ENCODE results near the gene DBF4. TPM values are rescaled to one million over a fixed set of nuclear protein-coding genes. Genes with fewer than 3 reads are reported as not detected.

DBF4 gene
- total and polyA plus RNA-seq, 10 of the 15 experiments (the other 5 are each of a cell fraction or from before 2014, with no cell fraction given), result 29.3 to 89.8 (median 62.4) TPM

GRCh38 chr7:87933953-87934698, 57.8 kb downstream of the DBF4 start, which contains the start of gene ADAM22:
Gene ADAM22, plus strand, starts transcription at chr7:87934251. Its CDS starts 215 bp downstream, at chr7:87934466.
- DNase-seq (ENCODE audit: low read depth, low spot score) (peak; percentile 83), FAIRE-seq (peak; percentile 93), ATAC-seq (peak; percentile 94)
- Histone ChIP-seq H3K27me3 (replicated peaks in 1 of 2; ENCODE audit: control insufficient read depth in 2 of 2, insufficient read depth in 2 of 2, low read length in 1 of 2) (no peaks in the 10 kb centered on the region), H3K9ac (ENCODE audit: control insufficient read depth, insufficient read depth, low read length) (peak within 1 kb of the TSS; percentile 74), H3K36me3 (ENCODE audit: control insufficient read depth in 2 of 2, insufficient read depth in 2 of 2, low read length in 1 of 2) (peaks cover 0 to 3% of the 10 kb centered on the region in 2 experiments; a peak in 1 of 4 replicates), H2AFZ (ENCODE audit: control insufficient read depth, low read depth, low read length) (peak within 1 kb of the TSS; percentile 98), H3K79me2 (ENCODE audit: control insufficient read depth, insufficient read depth, low read length) (peaks cover 20% of the 10 kb centered on the region), H3K4me3 (peak within 1 kb of the TSS; percentile 71), H3K27ac (ENCODE audit: control insufficient read depth, insufficient read depth) (peak within 1 kb of the TSS; percentile 60), H3K4me2 (ENCODE audit: control insufficient read depth, insufficient read depth) (peak within 1 kb of the TSS; percentile 84), H3K9me3 (replicated peaks; ENCODE audit: control insufficient read depth, insufficient read depth, low read length) (no peaks in the 10 kb centered on the region), H3K4me1 (ENCODE audit: control insufficient read depth, insufficient read depth, low read length) (no peaks in the 10 kb centered on the region; the same call in 1 of the 2 replicates), H4K20me1 (ENCODE audit: control insufficient read depth, insufficient read depth) (no peaks in the 10 kb centered on the region)
- CTCF ChIA-PET, result interaction anchor here (0.6 to 3.3 kb wide), 13 partner anchors 7 to 268 kb away, joined by 3 to 23 read pairs (median 6); no protein-coding TSS in a partner anchor
- in situ Hi-C loops (cut with MboI) (no loop called here), intact Hi-C loops (cut with micrococcal nuclease; ENCODE audit: unreplicated experiment) (no loop called here)
- BruUV-seq (replicated peaks), result no TSS peak
- SMC1A ChIA-PET (ENCODE audit: uncharacterized antibody, unreplicated experiment), result interaction anchor here (0.6 to 3.9 kb wide), 18 partner anchors 8 to 272 kb away, joined by 3 to 29 read pairs (median 4); no protein-coding TSS in a partner anchor
- RAD21 ChIA-PET (ENCODE audit: unreplicated experiment), result interaction anchor here (0.6 to 5.2 kb wide), 34 partner anchors 9 to 286 kb away, joined by 3 to 49 read pairs (median 4); partner anchors contain the start of genes DBF4 and SLC25A40
- POLR2A ChIA-PET, result interaction anchor here (0.6 to 4.0 kb wide), 19 partner anchors 8 to 603 kb away, joined by 3 to 25 read pairs (median 5); partner anchors contain the start of genes DBF4 and SLC25A40
- WGBS (ENCODE audit: insufficient coverage, insufficient replicate concordance, low lambda C conversion rate, missing lambda C conversion rate), result 0% methylated on average over 53 of the region's 70 CpGs
- TF ChIP-seq RUNX3 (IDR thresholded peaks at IDR 0.05; ENCODE audit: low read length) (peak; percentile 65), JUND (IDR thresholded peaks at IDR 0.05; ENCODE audit: low read depth, low read length) (no peak), RCOR1 (conservative IDR thresholded peaks at IDR 0.05; ENCODE audit: low read depth, low read length) (no peak), PAX8 (IDR thresholded peaks at IDR 0.05) (no peak), ATF7 (IDR thresholded peaks at IDR 0.05; ENCODE audit: low read depth) (peak; percentile 50; the same call in 1 of the 2 replicates), ZNF687 (IDR thresholded peaks at IDR 0.05) (peak; percentile 70), PML (IDR thresholded peaks at IDR 0.05; ENCODE audit: low read length) (peak; percentile 80; the same call in 1 of the 2 replicates), CBX5 (IDR thresholded peaks at IDR 0.05; ENCODE audit: low read depth) (peak; percentile 96), POLR2AphosphoS5 (IDR thresholded peaks at IDR 0.05; ENCODE audit: low read length) (peak; percentile 91), IRF5 (IDR thresholded peaks at IDR 0.05; ENCODE audit: borderline replicate concordance) (no peak), EGR1 (IDR thresholded peaks at IDR 0.05; ENCODE audit: borderline replicate concordance in 1 of 2, low read depth in 2 of 2, low read length in 2 of 2) (peak in 1 of 2 experiments; percentile 19; a peak in 1 of 3 replicates), BRCA1 (IDR thresholded peaks at IDR 0.05; ENCODE audit: low read depth, low read length) (no peak), TAF1 (IDR thresholded peaks at IDR 0.05; ENCODE audit: borderline replicate concordance, low read depth, low read length) (peak; percentile 87), SKIL (IDR thresholded peaks at IDR 0.05; ENCODE audit: low read depth, poor library complexity, severe bottlenecking) (no peak)
- TF ChIP-seq, protein P1, sequence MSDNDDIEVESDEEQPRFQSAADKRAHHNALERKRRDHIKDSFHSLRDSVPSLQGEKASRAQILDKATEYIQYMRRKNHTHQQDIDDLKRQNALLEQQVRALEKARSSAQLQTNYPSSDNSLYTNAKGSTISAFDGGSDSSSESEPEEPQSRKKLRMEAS (IDR thresholded peaks at IDR 0.05; ENCODE audit: low read depth, low read length), result peak; percentile 41; the same call in 1 of the 2 replicates

Measured in GM12878 (cell line).